GM18519 (cell line): ENCODE data around the gene ZNF839.
A peak's percentile ranks its signal among the peaks of the same experiment; 100 is the strongest.
"Not testable (repeated sequence)": the region's sequence is repeated elsewhere in the genome, so short reads cannot be mapped to it uniquely, and the experiment has no call there.

Experiments
- ATAC-seq: cut with Tn5 transposase; IDR thresholded peaks from one replicate; pipeline ENCODE4 v1.9.1; 2021; ENCODE audit warnings: mild to moderate bottlenecking, moderate library complexity; ENCODE audit not compliant: unreplicated experiment, low FRiP score

ZNF839 gene

DNA sequence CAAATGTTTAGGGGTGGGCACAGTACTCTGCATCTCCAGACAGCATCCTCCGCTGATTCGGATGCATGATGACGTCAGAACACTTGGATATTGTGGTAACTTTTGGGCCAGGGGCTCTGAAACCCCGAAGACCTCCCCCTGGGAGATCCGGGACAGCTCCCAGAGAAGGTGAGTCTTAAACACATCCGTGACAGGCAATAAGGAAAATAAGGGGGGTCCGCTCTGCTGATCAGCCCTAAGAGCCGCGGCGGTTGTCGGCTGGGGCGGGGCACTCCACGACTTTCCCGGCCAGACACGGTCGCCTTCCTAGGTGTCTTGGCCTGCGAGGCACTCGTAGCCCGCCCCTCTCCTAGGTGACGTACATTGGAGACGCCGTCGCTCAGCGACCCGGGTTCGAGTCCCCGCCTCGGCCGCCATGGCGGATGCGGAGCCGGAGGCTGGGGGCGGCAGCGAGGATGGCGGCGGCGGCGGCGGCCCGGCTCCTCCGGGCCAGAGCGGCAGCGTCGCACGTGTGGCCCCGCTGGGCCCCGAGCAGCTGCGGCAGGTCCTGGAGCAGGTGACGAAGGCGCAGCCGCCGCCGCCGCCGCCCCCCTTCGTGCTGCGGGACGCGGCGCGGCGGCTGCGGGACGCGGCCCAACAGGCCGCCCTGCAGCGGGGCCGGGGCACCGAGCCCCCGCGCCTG lies at the start of gene ZNF839:
Gene ZNF839 (plus strand): TSS at position 396 of the 682 bp plus-strand sequence. CDS start 20 bp downstream, at position 416.
- peak; percentile 48 for ATAC-seq

- no peak for ATAC-seq
Observed at GRCh38 chr14:102272392-102272791, 47.2 kb upstream of the ZNF839 start.

GRCh38 chr14:102275866-102276265 lies 43.7 kb upstream of the ZNF839 start:
- ATAC-seq, result no peak

- no peak for ATAC-seq
Observed at GRCh38 chr14:102277874-102278630, 41.5 kb upstream of the ZNF839 start.

GRCh38 chr14:102278631-102278935 lies 41.0 kb upstream of the ZNF839 start:
- ATAC-seq, result no peak

GRCh38 chr14:102279282-102279681 lies 40.3 kb upstream of the ZNF839 start:
- ATAC-seq, result no peak

GRCh38 chr14:102279688-102280348 lies 39.7 kb upstream of the ZNF839 start:
- no peak for ATAC-seq

GRCh38 chr14:102280376-102280962 lies 39.1 kb upstream of the ZNF839 start:
- ATAC-seq, result no peak

DNA sequence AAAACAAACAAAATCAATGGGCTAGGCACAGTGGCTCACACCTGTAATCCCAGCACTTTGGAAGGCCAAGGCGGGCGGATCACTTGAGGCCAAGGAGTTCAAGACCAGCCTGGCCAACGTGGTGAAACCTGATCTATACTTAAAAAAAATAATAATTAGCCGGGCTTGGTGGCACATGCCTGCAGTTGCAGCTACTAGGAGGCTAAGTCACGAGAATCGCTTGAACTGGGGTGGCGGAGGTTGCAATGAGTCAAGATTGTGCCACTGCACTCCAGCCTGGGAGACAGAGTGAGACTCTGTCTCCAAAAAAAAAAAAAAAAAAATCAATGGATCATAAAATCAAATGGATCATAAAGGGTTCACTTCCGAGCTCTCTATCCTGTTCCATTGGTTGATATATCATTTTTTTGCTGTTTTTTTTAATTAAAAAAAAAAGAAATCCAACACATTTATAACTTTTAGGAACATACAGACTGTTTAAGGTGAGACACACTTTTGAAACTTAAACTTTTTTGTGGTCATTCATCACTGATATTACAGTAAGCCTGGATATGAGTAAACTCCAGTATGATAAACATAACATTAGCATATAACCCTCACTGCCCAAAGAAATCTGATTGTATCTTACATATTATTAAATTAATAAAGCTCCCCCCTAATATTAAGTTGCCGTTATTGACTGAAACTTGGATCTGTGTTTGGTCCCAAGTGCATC lies 36.6 kb upstream of the ZNF839 start:
- no peak for ATAC-seq

DNA sequence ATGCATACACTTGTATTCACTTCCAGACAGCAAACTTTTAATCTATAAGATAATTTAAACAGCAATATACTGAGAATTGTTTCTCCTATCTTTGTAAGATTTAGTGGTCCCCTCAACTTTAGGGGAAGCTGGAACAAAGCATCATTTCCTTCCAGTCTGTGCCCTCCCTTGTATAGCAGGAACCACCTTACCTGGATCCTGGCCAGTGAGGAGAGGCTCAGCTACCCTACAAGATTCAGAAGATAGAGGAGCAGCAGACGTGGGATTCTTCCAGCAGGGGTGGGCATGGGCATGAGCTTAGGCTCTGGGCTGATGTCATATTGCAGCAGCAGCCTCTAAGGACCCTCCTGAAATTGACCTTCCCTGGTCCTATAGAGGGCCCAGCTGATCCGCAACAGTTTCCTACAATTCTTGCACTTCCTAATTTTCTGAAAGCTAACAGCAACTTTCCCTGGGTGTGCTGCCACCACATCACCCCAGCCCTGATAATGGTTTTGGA lies 35.9 kb upstream of the ZNF839 start:
- no peak for ATAC-seq

GRCh38 chr14:102285106-102285505 lies 34.4 kb upstream of the ZNF839 start:
- ATAC-seq, result no peak

DNA sequence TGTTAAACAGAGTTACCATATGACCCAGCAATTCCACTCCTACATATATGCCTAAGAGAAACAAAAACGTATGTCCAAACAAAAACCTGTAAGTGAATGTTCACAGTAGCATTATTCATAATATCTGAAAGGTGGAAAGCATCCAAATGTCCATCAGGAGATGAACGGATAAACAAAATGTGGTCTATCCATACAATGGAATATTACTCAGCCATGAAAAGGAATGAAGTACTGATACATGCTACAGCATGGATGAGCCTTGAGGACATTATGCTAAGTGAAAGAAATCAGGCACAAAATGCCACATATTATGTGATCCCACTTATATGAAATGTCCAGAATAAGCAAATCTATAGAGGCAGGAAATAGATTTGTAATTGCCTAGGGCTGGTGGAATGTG lies 31.4 kb upstream of the ZNF839 start:
- no peak for ATAC-seq

DNA sequence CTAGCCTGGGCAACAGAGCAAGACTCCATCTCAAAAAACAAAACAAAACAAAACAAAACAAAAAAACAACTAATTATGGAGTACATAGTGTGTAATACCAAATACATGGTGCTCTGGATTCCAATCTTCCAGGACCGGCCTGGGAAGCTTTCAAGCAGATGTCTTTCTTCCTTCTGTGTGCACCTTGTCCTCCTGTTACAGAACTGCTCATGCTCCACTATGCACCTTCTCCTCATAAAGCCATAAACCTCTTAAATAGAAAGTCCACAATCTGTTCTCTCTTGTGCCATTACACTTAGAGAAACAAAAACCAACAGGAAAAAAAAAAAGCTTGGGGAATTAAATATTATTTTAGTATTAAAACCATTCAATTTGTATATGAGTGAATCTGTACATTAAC lies 27.1 kb upstream of the ZNF839 start:
- ATAC-seq, result no peak

DNA sequence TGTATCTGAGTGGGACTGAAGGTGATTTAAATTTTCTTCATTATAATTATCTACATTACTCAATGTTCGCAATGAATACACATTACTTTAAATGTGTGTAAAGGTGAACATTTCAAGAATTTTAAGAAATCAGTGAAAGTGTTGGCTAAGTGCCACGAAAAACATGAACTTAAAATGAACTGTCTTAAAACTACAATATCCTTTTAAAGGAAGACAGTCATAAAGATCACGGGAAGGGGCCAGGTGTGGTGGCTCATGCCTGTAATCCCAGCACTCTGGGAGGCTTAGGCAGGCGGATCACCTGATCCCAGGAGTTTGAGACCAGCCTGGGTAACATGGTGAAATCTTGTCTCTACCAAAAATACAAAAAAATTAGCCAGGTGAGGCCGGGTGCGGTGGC lies 25.8 kb upstream of the ZNF839 start:
- ATAC-seq, result no peak

DNA sequence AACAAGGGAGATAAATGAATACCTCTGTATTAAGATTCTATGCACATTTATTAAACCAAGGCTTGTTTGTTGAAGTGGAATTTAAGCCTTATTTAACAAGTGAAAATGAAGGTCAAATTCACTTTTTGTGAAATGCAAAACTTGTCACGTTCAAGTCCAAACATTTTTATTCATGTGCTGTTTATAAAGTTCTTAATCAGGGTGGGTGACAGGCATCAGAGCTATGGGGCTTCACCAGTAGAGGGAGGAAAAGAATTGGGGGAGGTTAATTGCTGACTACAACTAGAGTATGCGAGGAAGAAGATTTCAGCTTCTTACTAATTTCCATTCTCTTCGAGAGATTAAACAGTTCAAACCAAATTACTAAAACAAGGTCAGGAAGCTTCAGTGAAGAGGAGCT lies 24.3 kb upstream of the ZNF839 start:
- no peak for ATAC-seq

- ATAC-seq, result no peak
Observed at GRCh38 chr14:102297436-102298170, 21.9 kb upstream of the ZNF839 start.

GRCh38 chr14:102298303-102299070 lies 21.1 kb upstream of the ZNF839 start:
- not testable (repeated sequence) for ATAC-seq

- no peak for ATAC-seq
Observed at GRCh38 chr14:102303664-102304063, 15.9 kb upstream of the ZNF839 start.
